Ovary (tissue), 9 donors: Measurements from ENCODE around the gene ETV3. TPM values are rescaled to one million over a fixed set of nuclear protein-coding genes. Genes with fewer than 3 reads are reported as not detected.
"Not testable (repeated sequence)": the region's sequence is repeated elsewhere in the genome, so short reads cannot be mapped to it uniquely, and the experiment has no call there.

Experiments used
- DNase-seq, 5 donors: peaks; one replicate each; pipeline ENCODE4 v3.0.0-alpha.2; 2019 to 2020
- H3K27ac ChIP-seq, 2 donors: fragments of 200-600 bp; one replicate each; pipeline versions ENCODE4 v1.5.1 to v1.8.0; 2019 to 2022
- H3K27me3 ChIP-seq: fragments of 200-600 bp; one replicate; pipeline ENCODE4 v1.8.0; 2022
- H3K36me3 ChIP-seq: fragments of 200-600 bp; sonication (generic); one replicate; pipeline ENCODE4 v1.5.1; 2019
- H3K4me1 ChIP-seq: one replicate; pipeline ENCODE4 v1.8.1; 2013; ENCODE audit warnings: mild to moderate bottlenecking, moderate library complexity; ENCODE audit not compliant: insufficient read depth
- H3K4me3 ChIP-seq: fragments of 200-600 bp; sonication (generic); one replicate; pipeline ENCODE4 v1.5.1; 2017
- H3K9me3 ChIP-seq, 2 donors: fragments of 200-600 bp in 1 of 2; sonication (generic) in 1 of 2; one replicate each; pipeline versions ENCODE4 v1.5.1 to v1.8.1; 2013 to 2019; ENCODE audit warnings: mild to moderate bottlenecking in 1 of 2, moderate library complexity in 1 of 2
- CTCF ChIP-seq, 3 donors: fragments of 450-650 bp in 2 of 3; fragments of 200-600 bp in 1 of 3; IDR thresholded peaks; one replicate each; pipeline versions ENCODE4 v1.5.1 to v1.8.0; 2016 to 2022; ENCODE audit warnings: antibody characterized with exemption in 3 of 3, mild to moderate bottlenecking in 1 of 3
- EP300 ChIP-seq: sonication (generic); formaldehyde crosslinking; IDR thresholded peaks from one replicate; pipeline ENCODE4 v1.6.1; 2017; ENCODE audit warnings: antibody characterized with exemption
- POLR2A ChIP-seq: fragments of 450-650 bp; IDR thresholded peaks from one replicate; pipeline ENCODE4 v1.6.1; 2017; ENCODE audit warnings: antibody characterized with exemption, mild to moderate bottlenecking, moderate library complexity
- WGBS, 3 donors: extraction: QIAGEN DNeasy Blood & Tissue Kit in 1 of 3; methylation state at CpG; one replicate each; pipeline versions ENCODE4 v1.1.5 to v1.1.7; 2013 to 2017; 5-methylcytosine and 5-hydroxymethylcytosine counted together
- intact Hi-C, 4 donors: fragments of 100-400 bp; cut with DNase I; formaldehyde crosslinking; loops; one replicate each; pipeline versions ENCODE4 v1.11.0 to v1.15.1; 2022 to 2023
- polyA plus RNA-seq, 2 donors: library from polyadenylated mRNA; stranded (reverse); fragments of 200-250 nt in 1 of 2; fragments of 350-450 nt in 1 of 2; fragmentation: Illumina TruSeq in 1 of 2; extraction: RNeasy Lipid Tissue Mini Kit (QIAGEN cat#74804) in 1 of 2; gene quantifications; one replicate each; pipeline ENCODE4 v1.2.3, GENCODE V29; 2013 to 2014
- total RNA-seq, 7 donors: library from RNA; depleted of rRNA in 2 of 7; stranded (reverse); fragments of >200 nt in 2 of 7; fragmentation: NEBNext Ultra II Directional in 3 of 7; extraction: Animal tissue kit (Norgen Biotek cat#: 25700) in 3 of 7; gene quantifications; one replicate each; pipeline versions ENCODE4 v1.1.0 to v1.2.4, GENCODE V29; 2016 to 2023
- donor health status: DM: no; HTN: no; CAD: no; lungs with moderate emphysema.
- donor health status: DM: no; HTN: no; CAD: no.
- donor health status: Bipolar disorder and iron deficiency.
- donor health status: DM: yes; HTN: yes; CAD: no.
- donor health status: DM: no; HTN: no; CAD: no.
- donor health status: DM: yes; HTN: yes; CAD: no.

The ETV3 gene
- total and polyA plus RNA-seq, 9 donors: 8.0 to 36.4 (median 22.5) TPM

DNA sequence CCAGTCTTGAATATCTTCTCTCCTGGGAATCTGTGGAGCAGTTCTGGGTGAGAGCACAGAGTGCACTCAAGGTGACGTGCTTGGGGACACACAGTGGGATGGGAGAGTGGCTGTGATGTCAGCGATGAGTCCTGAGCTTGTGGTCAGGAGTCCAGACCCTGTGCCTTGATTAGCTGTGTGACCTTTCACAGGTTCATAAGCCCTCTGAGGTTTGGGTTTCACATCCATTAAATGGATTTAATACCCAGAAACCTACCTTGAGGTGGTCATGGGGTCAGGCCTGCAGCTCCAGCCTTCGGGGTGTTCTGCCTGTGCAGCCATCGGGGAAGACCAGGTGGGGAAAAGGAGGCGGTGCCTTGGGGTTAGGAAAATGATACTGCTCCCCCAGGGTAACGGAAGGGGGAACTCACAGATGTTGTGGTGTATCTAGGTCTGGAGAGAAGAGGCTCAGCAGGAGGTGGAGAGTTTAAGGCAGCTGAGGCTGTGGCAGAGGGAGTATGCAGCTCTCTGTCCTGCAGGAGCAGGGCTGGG lies 38.5 kb upstream of the ETV3 start:
- no peaks in the 10 kb centered on the region for H3K36me3 ChIP-seq
- no peak for DNase-seq
- H3K4me3 ChIP-seq: no peak overlapping the region
- no peaks in the 10 kb centered on the region for H3K9me3 ChIP-seq
- H3K27ac ChIP-seq: no peak overlapping the region
- intact Hi-C loops: no loop called here
- H3K4me1 ChIP-seq: no peaks in the 10 kb centered on the region
- TF ChIP-seq CTCF (IDR thresholded peaks at IDR 0.05) (no peak), POLR2A (no peak), EP300 (no peak)
- no peaks in the 10 kb centered on the region for H3K27me3 ChIP-seq
- 75 to 84% (median 75%) methylated on average over 6 of the region's 6 CpGs for whole genome bisulfite sequencing, 3 donors

DNA sequence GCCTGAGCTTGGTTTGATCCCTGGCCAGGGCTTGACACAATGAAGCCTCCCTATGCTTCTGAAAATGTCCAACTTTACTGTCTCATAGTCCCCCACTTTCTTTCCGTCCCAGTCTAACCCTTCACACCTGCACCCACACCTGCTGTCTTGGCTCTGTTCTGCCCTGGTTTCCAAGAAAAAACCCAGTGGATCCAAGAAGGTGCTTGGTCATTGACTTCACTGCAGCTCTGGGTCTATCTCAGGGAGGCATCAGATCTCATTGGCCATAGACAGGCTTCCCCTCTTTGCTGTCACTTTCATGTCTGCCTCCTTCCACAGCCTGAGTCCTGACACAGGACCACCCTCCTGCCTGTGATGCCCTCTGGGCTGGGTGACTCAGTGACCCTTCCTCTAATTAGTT lies 37.8 kb upstream of the ETV3 start:
- TF ChIP-seq POLR2A (no peak), EP300 (no peak), CTCF (IDR thresholded peaks at IDR 0.05) (no peak)
- H3K27ac ChIP-seq: no peak overlapping the region
- no peaks in the 10 kb centered on the region for H3K9me3 ChIP-seq
- DNase-seq: no peak
- no peaks in the 10 kb centered on the region for H3K4me1 ChIP-seq
- intact Hi-C loops: no loop called here
- WGBS, 3 donors: 70 to 86% (median 86%) methylated on average over 1 of the region's 1 CpG
- no peaks in the 10 kb centered on the region for H3K27me3 ChIP-seq
- H3K4me3 ChIP-seq: no peak overlapping the region
- H3K36me3 ChIP-seq: no peaks in the 10 kb centered on the region

GRCh38 chr1:157173900-157174410 lies 35.8 kb upstream of the ETV3 start:
- DNase-seq: no peak
- H3K27me3 ChIP-seq: no peaks in the 10 kb centered on the region
- TF ChIP-seq CTCF (IDR thresholded peaks at IDR 0.05) (no peak), POLR2A (no peak), EP300 (no peak)
- H3K9me3 ChIP-seq: no peaks in the 10 kb centered on the region
- H3K4me1 ChIP-seq: no peaks in the 10 kb centered on the region
- H3K36me3 ChIP-seq: no peaks in the 10 kb centered on the region
- WGBS, 3 donors: 78 to 83% (median 83%) methylated on average over 8 of the region's 8 CpGs
- intact Hi-C loops: no loop called here
- H3K4me3 ChIP-seq: no peak overlapping the region
- H3K27ac ChIP-seq: no peak overlapping the region

GRCh38 chr1:157173241-157173640 lies 35.0 kb upstream of the ETV3 start:
- H3K4me3 ChIP-seq, DNase-seq, H3K27me3 ChIP-seq, H3K36me3 ChIP-seq, intact Hi-C loops, H3K27ac ChIP-seq, H3K9me3 ChIP-seq, H3K4me1 ChIP-seq: not testable (repeated sequence)
- WGBS, 3 donors: 61 to 75% (median 71%) methylated on average over 2 of the region's 2 CpGs

DNA sequence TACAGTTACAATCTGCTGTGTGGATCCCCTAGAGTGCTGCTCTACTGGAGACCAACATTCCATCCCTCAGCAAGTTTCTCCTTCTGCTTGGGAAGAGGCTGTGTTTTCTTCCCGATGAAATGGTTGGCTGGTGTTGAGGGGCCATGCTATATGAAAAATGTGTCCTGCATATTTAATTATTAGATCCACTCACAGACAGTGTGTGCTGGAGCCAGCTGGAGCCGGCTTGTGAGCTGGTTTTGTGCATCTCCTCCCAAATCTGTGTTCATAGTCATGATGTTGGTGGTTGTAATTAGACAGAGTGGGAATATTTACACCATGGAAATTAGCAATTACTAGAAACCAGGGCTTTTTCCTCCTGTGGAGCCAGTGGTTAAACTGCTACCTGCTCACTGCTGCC lies 34.4 kb upstream of the ETV3 start:
- 63 to 75% (median 69%) methylated on average over 2 of the region's 2 CpGs for WGBS, 3 donors
- H3K36me3 ChIP-seq, intact Hi-C loops, DNase-seq, H3K4me3 ChIP-seq, H3K27ac ChIP-seq, H3K4me1 ChIP-seq, H3K27me3 ChIP-seq, H3K9me3 ChIP-seq: not testable (repeated sequence)

DNA sequence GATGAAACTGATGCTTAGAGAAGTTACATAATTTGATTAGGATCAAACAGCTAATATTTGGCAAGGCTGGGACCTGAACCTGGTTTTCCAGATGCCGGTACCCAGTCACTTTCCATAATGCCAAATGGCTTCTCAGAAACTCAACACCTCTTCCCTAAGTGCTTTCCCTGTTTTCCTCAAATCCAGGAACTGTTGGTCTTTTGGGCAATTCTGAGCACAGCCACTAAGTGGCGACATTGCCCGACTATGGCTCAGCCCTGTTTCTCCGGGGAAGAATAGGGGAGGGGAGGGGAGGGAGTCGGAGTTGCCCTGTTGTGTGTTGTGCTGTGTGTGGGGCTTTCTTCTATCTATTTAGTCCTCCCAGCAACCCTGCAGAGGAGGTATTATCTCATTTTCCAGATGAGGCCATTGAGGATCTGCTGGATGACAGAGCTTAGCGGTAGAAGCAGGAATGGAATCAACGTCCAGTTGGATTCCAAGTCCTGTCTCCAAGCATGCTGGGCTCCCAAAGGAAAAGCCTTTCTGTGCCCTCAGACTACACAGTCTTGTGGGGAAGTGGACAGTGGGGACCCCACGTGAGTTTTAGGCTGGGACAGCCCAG lies 33.8 kb upstream of the ETV3 start:
- DNase-seq, H3K36me3 ChIP-seq, H3K4me3 ChIP-seq, H3K27me3 ChIP-seq, intact Hi-C loops, H3K9me3 ChIP-seq, H3K4me1 ChIP-seq, H3K27ac ChIP-seq: not testable (repeated sequence)
- WGBS, 3 donors: 1 to 23% (median 6%) methylated on average over 4 to 6 of the region's 8 CpGs
